Ishikawa (cell line): ENCODE results near the gene IGF2BP3.

ENCODE experiments used
- CEBPB ChIP-seq: IDR thresholded peaks from 2 replicates; pipeline ENCODE4 v1.6.1; 2012
- CREB1 ChIP-seq: IDR thresholded peaks from 2 replicates; pipeline ENCODE4 v1.6.1; 2012; ENCODE audit warnings: low read depth
- EGR1 ChIP-seq: IDR thresholded peaks from 2 replicates; pipeline ENCODE4 v1.6.1; 2012
- FOXM1 ChIP-seq: IDR thresholded peaks from 2 replicates; pipeline ENCODE4 v1.6.1; 2012; ENCODE audit warnings: low read depth, borderline replicate concordance
- NFIC ChIP-seq: IDR thresholded peaks from 2 replicates; pipeline ENCODE4 v1.6.1; 2012
- RAD21 ChIP-seq: IDR thresholded peaks from 2 replicates; pipeline ENCODE4 v1.6.1; 2012; ENCODE audit warnings: low read depth
- TAF1 ChIP-seq: IDR thresholded peaks from 2 replicates; pipeline ENCODE4 v1.6.1; 2012; ENCODE audit warnings: low read depth, mild to moderate bottlenecking
- USF1 ChIP-seq: IDR thresholded peaks from 2 replicates; pipeline ENCODE4 v1.6.1; 2012
- YY1 ChIP-seq: IDR thresholded peaks from 2 replicates; pipeline ENCODE4 v1.6.1; 2012; ENCODE audit warnings: low read depth

DNA sequence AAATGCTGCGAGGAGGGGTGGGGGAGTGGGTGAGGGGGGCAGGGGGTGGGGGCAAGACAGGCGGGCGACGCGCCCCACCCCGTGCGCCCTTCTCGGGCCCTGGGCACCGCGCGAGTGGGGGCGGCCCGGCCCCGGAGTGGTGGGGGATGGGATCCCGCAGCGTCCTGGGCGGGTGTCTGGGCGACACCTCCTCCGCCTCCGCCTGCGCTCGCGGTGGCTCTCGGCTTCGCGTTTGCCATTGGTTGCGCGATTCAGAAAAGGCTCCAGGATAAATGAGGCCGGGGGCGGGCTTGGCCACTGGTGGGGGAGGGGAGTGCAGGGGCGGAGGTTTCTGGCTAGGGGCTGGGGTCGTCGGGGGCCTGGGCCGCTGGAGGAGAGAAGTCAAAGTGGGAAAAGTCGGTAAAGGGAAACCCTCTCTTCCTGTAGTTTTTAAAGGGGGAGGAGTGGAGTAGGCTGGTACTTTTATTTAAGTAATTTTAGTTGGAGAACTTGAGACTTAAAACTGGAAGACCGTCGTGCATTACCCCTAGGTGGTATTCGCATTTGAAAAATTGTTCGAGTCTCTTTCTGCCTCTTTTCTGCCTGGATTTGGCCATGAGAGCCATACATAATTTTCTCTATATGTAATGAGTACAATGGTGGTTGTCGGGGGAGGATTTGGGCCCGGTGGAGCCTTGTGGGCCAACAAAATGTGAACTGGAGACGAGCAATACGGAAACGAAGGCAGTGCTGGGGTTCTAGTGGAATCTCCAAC is 992 bp upstream of the IGF2BP3 start:
- TF ChIP-seq NFIC = no peak
- TF ChIP-seq YY1 = no peak
- TF ChIP-seq TAF1 = no peak
- TF ChIP-seq FOXM1 = no peak
- TF ChIP-seq CREB1 = no peak
- TF ChIP-seq CEBPB = no peak
- no peak; the same call in 1 of the 2 replicates for TF ChIP-seq RAD21
- TF ChIP-seq USF1 = no peak
- TF ChIP-seq EGR1 = peak; percentile 89
